GM19395 (cell line): ENCODE data around the gene GLIPR1L2.

Experiments
- ATAC-seq: cut with Tn5 transposase; IDR thresholded peaks from one replicate; pipeline ENCODE4 v1.9.1; 2021; ENCODE audit warnings: mild to moderate bottlenecking, moderate library complexity; ENCODE audit not compliant: unreplicated experiment

Gene GLIPR1L2

DNA sequence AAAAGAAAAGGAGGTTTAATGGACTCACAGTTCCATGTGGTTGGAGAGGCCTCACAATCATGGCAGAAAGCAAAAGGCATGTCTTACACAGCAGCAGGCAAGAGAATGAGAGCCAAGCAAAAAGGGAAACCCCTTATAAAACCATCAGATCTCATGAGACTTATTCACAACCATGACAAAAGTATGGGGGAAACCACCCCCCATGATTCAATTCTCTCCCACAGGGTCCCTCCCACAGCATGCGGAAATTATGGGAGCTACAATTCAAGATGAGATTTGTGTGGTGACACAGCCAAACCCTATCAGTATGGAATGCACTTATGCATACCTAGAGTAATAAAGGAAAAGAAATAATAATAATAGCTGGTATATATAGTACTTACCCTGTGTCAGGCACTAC, 85.2 kb downstream of the GLIPR1L2 start:
- ATAC-seq = no peak

DNA sequence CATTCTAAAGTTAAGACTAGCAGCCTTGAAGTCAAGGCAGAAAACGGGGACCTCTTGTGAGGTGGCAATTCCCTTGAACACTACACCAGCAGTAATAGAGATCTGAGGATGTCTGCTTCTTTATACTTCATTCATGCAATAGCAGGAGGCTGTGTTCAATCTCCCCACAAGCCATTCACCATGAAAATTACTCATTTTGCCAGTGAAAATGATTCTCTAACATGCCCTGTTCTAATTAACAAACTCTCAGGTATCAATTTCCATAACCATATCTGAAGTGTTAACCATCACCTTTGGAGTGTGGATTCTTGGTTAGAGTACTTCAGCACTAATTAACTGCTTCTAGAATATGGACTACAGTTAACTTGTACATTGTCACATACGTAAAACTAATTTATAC, 86.2 kb downstream of the GLIPR1L2 start:
- ATAC-seq = no peak

DNA sequence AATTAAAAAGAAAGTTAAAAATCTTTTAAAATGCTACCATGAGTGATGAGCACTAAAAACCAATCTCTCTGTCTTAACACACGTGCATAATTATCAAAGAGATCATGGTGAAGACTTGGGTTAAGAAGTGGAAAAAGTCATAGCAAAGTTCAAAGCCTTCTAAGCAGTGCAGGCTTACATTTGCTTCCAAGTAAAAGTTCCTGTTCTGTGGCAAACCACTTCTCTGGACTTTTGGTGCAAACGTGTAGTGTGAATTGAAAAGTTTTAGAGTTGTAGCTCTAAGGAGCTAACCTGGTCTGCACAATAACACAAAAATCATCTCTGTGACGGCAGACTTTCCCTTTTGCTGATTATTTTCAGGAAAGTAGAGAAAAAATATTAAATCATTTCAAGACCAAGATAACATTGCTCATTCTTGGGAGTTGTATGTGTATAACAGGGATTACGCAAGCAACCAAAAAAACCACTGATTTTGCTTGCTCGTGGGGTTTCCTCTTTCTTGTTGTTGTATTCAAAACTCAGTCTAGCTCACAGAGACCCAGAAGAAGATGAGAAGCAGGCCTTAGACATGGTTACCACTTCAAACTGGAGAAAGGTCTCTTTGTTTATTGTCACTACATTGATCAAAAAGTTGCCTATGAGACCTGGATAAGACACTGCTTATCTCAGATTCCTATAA, 87.4 kb downstream of the GLIPR1L2 start:
- peak; percentile 23 for ATAC-seq

DNA sequence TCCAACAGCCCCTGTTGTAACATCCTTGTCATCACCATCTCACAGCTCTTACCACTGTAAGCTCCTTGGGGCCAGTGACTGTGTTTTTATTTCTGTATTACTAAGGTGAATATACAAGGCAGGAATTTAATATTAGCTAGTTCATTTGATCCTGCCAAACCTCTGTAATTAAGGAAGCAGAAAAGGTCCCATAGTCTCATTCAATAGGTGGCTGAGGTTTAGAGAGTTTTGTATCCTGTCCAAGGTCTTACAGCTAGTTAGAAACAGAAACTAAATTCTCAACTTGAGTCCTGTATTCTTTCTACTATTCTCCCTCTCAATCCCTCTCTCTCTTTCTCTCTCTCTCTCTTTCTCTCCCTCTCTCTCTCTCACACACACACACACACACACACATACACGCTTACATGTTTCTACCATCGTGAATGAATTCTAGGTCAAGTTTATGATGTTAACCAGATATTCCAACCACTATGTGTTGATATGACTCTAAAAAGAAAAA, 89.1 kb downstream of the GLIPR1L2 start:
- peak; percentile 46 for ATAC-seq

DNA sequence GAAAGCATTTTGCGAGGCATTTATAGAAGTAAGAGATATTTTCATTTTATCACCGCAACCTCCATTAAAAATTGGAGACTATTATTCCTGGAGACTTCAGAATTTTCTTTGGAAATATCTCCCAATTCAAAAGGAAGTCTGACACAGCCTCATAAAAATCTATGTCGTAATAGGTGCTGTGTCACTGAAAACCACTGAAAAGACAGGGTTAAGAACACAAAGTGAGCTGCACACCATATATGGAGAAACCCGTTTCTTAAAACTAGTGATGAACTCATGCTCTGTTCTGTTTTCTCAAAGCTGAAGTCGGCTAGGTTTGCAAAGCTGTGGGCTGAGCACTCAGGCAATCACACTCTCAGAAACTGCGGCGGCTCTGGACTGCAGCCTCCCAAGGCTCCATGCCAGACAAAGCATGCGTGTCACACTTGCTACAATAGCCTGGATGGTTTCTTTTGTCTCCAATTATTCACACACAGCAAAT, 89.6 kb downstream of the GLIPR1L2 start, which contains the start of gene GLIPR1:
Gene GLIPR1 (plus strand): TSS at position 287 of the 481 bp plus-strand sequence. CDS start 126 bp downstream, at position 413.
- peak; percentile 89 for ATAC-seq

DNA sequence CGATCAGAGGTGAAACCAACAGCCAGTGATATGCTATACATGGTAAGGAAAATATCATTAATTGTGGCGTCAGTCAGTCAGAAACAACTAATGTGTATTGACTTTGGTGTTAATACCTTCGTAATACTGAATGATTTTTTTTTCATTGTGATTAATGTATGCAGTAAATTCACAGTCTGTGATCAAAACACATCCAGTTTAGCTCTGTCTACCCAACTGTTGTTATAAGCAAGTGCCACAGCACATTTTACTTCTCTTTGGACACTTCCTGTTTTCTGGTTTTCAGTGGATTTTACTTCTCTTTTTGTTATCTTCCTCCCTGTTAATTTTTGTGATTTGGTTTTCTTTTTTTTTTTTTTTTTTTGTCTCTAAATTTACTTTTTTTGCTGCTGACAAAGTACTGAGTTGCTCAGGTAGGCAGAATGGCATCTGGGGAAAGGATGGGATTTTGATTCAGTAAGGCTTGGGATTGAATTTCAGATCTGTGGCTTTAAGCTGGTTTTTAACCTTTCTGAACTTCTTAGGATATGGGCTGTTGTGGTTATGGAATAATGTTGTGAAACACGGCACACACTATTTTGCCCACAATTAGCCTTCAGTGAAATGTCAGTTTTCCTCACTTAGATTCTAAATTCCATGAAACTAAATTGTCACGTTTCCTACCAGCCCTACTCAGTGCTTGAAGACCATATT, 90.3 kb downstream of the GLIPR1L2 start:
- peak; percentile 26 for ATAC-seq

DNA sequence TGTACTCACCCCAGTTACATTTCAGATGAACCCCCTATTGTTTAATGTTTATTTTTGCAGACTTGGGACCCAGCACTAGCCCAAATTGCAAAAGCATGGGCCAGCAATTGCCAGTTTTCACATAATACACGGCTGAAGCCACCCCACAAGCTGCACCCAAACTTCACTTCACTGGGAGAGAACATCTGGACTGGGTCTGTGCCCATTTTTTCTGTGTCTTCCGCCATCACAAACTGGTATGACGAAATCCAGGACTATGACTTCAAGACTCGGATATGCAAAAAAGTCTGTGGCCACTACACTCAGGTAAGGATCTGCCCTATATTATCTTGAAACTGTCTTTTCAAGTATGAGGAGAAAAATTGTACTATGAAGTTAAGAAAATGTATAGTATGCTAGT, 90.9 kb downstream of the GLIPR1L2 start:
- ATAC-seq = no peak
